CD4-positive, alpha-beta T cell treated with Interferon gamma for 1 hour (primary cell): ENCODE results near the gene TBPL1.
"Not testable (repeated sequence)": the region's sequence is repeated elsewhere in the genome, so short reads cannot be mapped to it uniquely, and the experiment has no call there.

Experiments
- DNase-seq: peaks from one replicate; pipeline ENCODE4 v3.0.0-alpha.2; 2020

TBPL1 gene

DNA sequence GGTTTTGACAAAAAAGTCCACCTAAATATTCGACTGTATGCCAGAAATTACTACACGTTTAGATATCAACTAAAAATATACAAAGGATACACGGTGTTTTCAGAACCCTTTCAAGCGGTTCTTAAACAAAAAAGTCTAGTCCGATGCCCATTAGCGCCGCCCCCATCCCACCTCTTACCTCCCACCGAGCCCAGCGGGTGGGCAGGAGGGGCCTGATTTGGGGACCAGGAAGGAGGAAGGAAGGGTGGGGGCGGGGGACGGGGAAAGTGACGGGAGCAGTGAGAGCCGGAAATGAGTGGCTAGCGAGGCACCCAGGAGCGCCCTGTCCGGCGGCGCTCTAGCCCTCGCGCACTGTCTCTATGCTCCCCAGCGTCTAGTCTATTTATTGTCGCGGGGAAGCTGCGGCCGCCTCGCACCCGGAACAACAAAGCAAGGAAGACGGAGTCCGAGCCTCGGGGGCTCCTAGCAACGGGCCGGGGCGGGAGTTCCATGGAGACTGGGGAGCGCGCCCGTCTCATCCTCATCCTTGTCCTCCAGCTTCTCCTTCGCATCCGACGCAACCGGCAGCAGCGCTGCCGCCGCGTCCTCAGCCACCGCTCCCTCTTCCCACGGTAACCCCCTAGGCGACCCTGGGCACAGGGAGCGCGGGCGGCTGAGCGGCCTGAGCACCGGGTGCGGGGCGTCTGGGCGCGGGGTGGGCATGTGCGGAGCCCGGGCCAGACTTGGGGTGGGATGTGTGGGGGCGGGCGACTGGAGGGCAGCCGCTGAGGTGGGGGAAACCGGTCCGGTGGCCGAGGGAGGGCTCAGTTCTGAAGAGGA lies at the start of gene TBPL1:
TBPL1 (plus strand) TSS at position 410 of the 819 bp plus-strand sequence. CDS start 26,902 bp downstream, outside the sequence.
- peak; percentile 93 for DNase-seq

DNA sequence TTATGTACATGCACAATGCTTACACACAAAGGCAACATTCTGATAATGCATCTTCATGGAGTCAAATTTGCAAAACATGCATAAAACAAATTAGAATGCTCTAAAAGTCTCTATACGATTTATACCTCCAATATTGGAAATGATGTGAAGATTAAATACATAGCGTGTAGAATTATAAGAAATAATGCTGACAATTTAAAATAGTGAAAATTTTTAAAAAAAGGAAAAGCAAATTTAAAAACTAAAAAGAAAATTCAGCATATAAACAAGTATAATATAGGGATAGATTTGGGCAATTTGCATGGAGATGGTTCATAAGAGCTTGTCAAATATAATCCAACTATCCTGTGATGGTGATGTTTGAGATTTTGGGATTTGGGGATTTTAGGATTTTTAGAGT lies 49.2 kb upstream of the TBPL1 start:
- DNase-seq = no peak

DNA sequence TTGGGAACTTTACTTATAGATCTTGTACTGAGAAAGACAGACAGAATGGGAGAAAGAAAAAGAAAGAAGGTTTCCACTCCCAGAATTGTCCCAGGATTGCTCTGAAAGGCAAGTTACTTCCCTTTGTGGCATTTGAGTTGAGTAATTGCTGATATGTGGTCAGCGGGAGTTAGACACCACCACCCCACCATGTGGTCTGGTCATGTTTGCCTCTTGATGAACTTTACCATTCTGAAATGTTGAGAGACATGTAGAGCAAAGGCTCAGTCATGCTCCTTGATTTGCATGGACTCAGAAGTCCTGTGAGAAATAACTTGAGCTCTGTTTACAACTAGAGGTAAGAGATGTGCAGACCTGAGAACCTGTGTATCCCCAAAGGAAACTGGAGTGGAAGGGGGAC lies 47.0 kb upstream of the TBPL1 start:
- DNase-seq = no peak

- peak; percentile 48 for DNase-seq
Measured at GRCh38 chr6:133916650-133917151, 36.3 kb upstream of the TBPL1 start.

- DNase-seq = no peak
Measured at GRCh38 chr6:133917781-133918180, 35.2 kb upstream of the TBPL1 start.

DNA sequence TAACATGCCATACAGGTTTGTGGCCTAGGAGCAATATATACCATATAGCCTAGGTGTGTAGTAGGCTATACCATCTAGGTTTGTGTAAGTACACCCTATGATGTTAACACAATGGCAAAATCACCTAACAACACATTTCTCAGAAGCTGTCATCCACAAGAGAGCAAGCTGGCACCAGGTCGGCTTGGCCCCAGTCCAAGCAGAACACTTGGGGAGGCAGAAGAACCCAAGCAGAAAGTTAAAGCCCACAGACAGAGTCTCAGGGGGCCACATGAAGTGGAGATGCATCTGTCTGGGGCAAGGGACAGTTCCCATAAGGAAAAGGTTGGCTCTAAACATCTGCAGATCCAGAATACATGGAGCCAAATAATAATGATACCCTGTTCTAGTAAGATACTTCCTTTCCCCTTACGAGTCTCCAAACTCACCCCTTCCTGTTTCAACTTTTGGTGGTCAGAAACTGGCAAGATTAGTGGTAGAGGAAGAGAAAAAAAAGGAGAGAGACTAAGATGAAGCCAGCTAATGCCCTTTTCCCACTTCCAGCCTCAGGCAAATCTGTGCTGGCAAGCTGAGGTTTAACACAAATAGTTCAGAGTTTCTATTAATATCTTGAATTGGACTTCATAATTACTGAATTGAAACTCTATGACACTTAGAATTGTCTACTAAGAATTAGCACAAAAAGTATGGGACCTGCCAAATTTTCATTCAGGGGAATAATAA lies 34.7 kb upstream of the TBPL1 start:
- DNase-seq = no peak

DNA sequence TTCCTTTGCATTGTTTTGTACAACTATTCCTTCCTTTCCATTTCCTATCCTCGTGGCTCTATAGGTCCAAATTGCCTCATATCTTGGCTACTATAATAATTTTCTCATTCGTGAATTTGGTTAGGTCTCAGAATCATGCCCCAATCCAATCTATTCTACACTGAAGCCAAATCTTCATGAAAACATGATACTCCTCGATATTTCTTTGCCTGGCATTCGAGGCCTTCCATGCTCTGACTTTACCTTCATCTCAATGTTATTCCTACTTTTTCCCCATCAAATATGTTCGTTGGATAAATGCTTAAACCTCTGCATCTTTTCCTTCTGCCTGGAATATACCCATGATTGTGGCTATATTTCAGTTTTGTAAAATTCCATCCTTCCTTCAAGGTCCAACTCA lies 33.7 kb upstream of the TBPL1 start:
- DNase-seq = no peak

GRCh38 chr6:133921249-133921859 lies 31.7 kb upstream of the TBPL1 start:
- peak; percentile 58 for DNase-seq

- peak; percentile 39 for DNase-seq
Measured at GRCh38 chr6:133923938-133924593, 29.0 kb upstream of the TBPL1 start.

DNA sequence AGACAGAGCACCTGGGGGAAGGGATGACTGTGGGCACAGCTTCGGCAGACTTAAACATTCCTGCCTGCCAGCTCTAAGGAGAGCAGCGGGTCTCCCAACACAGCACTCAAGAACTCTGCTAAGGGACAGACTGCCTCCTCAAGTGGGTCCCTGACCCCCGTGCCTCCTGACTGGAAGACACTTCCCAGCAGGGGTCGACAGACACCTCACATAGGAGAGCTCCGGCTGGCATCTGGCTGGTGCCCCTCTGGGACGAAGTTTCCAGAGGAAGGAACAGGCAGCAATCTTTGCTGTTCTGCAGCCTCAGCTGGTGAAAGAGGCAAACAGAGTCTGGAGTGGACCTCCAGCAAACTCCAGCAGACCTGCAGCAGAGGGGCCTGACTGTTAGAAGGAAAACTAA lies 21.8 kb upstream of the TBPL1 start:
- not testable (repeated sequence) for DNase-seq

GRCh38 chr6:133936352-133936751 lies 16.7 kb upstream of the TBPL1 start:
- not testable (repeated sequence) for DNase-seq

DNA sequence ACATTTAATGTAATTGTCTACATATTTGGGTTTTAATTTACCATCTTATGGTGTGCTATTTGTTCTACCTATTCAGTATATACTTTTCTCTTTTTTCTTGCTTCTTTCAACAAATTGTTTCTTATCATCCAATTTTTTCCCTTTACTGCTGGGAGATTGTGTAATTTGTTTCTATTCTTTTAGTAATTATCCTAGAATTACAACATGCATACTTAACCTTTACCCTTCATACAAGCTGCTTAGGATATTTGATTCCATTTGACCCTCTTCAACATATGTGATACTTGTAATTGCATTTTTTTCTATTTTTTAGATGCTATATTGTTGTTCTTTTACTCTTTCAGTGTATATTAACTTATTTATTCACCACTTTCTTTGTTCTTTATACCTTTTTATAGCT lies 15.1 kb upstream of the TBPL1 start:
- DNase-seq = no peak

GRCh38 chr6:133938533-133938932 lies 14.5 kb upstream of the TBPL1 start:
- DNase-seq = no peak

DNA sequence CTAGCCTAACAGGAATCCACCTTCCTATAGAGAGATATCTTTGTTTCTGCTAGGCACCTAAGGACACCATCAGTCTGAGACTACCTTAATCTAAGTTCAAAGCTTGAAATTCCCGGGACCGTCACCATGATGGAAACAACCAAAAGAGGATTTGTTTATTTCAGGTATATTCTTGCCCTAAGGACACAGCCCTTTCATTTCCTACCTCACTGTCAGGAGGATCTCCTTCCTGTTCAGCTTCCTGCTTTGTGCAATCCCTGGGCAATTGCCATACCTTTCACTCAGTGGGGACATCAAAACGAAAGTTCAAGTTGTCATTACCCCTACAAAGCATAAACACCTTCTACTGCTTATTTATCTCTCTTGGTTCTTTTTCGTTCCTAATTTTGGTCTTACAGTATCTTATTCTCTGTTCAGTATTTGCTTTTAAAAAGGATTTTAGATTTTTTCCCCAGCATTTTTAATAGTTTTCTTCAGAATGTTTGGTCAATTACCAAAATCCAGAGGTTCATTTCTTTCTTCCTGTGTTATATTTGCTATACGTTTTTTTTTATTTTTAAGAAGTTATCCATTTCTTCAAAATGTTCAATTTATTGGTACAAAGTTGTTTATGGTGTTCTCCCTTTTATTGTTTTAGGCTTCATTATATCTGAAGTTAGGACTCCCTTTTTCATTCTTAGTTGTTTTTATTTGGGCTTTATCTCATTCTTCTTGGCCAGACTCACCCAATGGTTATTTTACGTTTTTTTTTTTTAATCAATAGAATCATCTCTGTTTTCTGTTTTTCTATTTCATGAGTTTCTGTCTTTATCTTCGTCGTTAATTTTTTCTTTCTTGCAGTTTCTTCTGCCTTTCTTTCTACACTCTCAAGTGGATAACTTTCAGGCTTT lies 13.0 kb upstream of the TBPL1 start:
- no peak for DNase-seq

- DNase-seq = no peak
Measured at GRCh38 chr6:133945158-133945557, 7.9 kb upstream of the TBPL1 start.

GRCh38 chr6:133947302-133947900 lies 5.6 kb upstream of the TBPL1 start:
- no peak for DNase-seq

GRCh38 chr6:133948472-133948871 lies 4.6 kb upstream of the TBPL1 start:
- no peak for DNase-seq

- DNase-seq = no peak
Measured at GRCh38 chr6:133951227-133951626, 1.8 kb upstream of the TBPL1 start.

DNA sequence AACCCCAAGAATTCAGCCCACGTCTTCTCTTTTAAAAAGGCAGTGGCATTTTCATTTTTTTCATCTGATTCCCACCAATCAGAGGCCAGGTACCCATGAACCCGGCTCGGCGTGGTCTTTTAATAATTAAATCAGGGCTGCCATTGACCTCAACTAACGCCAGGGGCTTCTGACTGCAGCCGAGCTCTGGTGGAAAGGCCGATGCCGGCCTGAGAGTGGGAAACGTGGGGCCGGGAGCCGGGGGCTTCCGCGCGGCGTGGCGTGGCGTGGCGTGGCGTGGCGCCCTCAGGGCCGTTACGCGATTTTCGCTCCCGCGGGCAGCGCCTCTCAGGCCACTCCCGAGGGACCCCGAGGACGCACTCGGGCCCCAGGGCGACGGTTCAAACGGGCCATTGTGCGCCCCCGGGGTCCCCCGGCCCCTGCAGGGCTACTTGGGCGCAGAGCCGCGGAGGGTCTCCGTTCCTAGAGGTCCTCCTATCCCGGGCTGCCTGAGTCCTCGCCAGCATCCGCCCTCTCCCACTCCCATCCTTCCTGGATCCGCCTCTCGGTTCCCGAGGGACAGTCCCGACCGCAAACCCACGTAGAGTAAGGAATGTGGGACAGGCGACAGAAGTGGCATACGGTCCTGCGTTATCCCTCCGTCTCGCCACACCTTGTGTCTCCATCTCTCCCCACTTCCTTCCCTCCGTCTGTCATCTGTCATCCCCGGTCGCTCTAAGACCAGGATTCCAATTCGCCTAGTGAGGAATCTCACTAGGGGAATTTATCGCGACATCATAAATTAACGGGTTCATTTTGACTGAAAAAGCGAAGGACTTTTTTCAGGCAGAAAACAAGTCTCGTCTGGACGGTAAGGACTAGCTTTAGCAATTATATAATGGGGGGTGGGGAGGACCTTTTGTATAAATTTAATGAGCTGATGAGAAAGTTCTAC lies 876 bp upstream of the TBPL1 start:
- DNase-seq = peak; percentile 68
